Body of pancreas (tissue), 4 donors: ENCODE data around the gene GPR37.

Source experiments
- POLR2A ChIP-seq, 3 donors: fragments of 450-650 bp; IDR thresholded peaks; one replicate each; pipeline ENCODE4 v1.6.1; 2016; ENCODE audit warnings: antibody characterized with exemption in 3 of 3, mild to moderate bottlenecking in 2 of 3
- TF ChIP-seq, protein P1 (sequence below), 7 experiments: fragments of 450-650 bp in 4 of 7; fragments of 200-600 bp in 3 of 7; sonication (generic) in 3 of 7; IDR thresholded peaks; one replicate each; pipeline ENCODE4 v1.5.1; 2016 to 2019; ENCODE audit warnings: antibody characterized with exemption in 7 of 7

DNA sequence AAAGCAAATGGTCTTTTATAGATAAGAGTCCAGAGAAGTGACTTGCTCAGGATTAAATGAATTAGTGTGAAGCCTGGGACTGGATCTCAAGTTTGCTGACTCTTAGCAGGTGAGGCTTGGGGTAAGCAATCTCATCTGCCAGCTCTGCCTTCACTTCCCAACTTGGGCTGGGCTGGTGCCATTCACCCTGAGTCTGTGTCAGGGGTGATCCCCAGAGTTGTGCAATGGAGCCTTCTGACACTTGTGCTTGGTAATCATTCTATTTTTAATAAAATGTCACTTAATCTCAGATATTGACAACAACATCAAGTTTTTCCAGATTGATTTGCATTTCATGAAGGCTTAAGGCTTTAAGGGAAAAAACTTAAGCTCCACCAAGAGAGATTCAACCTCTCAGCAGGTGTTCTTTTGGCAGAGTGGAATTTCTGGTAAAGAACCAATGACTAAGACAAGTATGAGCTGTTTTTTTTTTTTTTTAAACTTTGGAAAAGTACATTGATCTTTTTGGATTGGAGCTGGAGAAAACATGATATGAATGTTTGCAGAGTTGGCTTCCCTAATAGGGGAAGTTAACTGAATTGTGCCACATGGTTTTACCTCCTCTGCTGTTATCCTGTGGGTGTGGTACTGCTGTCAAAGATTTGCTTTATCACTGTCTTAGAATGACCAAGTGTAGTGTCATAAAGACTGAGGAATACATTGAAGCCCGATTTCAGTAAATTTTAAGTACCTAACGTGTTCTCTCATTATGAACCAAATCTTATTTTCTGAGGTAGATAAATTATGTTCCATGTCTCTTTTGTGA is 48.6 kb upstream of the GPR37 start:
- TF ChIP-seq, protein P1, sequence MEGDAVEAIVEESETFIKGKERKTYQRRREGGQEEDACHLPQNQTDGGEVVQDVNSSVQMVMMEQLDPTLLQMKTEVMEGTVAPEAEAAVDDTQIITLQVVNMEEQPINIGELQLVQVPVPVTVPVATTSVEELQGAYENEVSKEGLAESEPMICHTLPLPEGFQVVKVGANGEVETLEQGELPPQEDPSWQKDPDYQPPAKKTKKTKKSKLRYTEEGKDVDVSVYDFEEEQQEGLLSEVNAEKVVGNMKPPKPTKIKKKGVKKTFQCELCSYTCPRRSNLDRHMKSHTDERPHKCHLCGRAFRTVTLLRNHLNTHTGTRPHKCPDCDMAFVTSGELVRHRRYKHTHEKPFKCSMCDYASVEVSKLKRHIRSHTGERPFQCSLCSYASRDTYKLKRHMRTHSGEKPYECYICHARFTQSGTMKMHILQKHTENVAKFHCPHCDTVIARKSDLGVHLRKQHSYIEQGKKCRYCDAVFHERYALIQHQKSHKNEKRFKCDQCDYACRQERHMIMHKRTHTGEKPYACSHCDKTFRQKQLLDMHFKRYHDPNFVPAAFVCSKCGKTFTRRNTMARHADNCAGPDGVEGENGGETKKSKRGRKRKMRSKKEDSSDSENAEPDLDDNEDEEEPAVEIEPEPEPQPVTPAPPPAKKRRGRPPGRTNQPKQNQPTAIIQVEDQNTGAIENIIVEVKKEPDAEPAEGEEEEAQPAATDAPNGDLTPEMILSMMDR (IDR thresholded peaks at IDR 0.05) = no peak
- TF ChIP-seq POLR2A (IDR thresholded peaks at IDR 0.05) = no peak
